GM18868 (cell line): ENCODE results near the gene PRKCE.

Source experiments
- ATAC-seq: cut with Tn5 transposase; IDR thresholded peaks from one replicate; pipeline ENCODE4 v1.9.1; 2021; ENCODE audit warnings: mild to moderate bottlenecking, moderate library complexity; ENCODE audit not compliant: unreplicated experiment

PRKCE gene

DNA sequence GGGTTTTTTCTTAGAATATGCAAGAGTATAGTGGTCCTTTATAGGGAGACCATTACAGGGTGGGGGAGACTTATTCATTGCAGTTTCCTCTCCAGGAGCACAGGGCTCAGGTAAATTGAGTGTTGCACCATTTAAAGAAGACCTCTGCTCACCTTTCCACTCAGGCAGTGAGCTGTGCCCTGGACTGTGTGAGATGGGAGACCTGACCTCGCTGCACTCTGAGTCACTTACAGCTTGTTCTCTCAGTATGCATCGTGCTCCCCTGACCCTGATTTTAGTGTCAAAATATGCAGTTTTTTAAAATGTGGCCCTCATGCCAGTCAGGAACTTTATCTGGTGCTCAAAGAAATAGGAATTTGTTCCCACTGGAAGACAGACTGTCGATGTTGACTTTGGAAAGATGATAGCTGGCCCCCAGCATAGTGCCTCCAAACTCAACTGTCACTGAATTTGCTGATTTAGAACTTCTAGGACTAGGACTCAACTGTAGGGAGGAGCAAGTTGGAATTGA, 499.0 kb downstream of the PRKCE start:
- no peak for ATAC-seq

DNA sequence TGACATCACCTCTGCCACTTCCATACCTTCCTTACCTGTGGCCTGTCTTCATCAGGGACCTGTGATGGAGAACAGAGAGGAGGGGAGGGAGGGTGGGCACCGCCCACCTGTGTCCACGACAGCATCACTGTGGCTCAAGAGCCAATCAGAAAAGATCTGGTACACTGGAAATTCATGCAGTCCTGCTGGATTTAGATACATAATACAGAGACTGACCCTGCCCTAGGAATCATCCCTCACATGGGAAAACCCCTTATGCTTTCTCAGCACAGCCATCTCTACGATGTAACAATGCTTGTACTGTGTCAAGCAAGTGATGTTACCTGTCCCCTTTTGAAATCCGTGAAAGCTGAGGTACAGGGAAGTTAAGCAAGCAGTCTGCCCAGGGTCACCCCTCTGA, 500.1 kb downstream of the PRKCE start:
- no peak for ATAC-seq

DNA sequence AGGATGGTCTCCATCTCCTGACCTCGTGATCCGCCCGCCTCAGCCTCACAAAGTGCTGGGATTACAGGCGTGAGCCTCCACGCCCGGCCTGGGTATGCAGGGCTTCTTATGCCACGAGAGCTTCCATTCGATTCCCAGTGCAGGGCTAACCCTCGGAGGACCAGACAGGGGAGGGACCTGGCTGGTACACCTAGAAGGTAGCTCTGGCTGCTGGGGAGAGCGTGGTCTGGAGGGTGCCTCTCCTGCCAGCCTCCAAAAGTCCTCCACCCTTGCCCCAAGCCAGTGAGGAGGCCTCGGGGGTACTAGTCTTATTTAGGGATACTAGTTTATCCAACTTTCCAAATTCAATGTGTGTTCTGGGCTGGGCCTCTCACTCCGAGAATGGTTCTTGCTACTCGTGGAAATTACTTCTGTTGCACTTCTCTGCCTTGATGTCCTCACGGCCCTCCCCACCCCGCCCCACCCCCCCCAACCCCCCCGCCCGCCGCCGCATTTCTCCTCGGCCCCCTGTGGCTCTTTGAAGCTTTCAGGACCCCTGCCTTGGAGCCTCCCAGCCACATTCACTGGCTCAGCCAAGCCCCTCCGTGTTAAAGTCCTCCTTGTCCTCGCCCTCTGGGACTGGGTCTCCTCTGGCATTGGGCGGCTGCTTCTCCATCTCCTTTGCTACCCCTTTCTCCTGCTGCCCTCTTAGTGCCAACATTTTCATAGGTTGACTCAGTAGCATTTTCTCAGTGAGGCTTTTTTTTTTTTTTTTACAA, 502.7 kb downstream of the PRKCE start:
- no peak for ATAC-seq

DNA sequence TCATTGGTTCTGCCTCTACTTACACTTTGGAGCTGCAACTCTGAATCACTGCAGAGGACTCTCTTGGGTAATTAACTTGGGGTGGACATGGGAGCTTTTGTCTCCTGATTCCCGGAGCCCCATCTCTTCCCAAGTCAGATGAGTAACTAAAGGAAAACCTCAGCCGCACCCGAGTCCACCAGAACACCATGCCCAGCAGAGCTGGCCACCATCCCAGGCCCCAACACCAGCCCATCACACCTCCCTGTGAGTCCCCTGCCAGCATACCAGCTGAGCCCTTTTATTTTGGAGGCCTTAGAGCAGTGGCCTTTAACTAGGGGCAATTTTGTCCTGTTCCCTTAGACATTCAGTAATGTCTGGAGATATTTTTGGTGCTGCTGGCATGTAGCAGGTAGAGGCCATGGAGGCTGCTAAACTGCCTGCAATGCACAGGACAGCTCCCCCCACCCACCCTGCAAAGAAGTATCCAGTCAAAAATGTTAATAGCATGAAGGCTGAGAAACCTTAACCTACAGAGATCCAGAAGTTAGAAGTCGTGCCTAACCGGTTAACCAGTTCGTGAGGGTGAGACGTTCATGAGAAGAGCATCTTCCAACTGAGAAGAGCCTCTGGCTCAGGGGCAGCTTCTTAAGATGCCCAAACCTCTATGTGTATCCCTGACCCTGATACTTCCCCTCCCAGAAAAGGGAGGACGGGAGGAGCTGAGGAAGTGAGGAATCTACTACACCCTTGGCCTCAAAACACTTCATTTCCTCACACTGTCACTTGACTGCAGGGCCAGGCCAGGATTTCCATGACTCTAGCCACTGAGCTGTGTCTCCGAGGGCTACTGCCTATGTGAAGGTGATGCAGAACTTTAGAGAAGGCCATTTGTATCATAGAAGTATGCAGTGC, 505.8 kb downstream of the PRKCE start:
- no peak for ATAC-seq

DNA sequence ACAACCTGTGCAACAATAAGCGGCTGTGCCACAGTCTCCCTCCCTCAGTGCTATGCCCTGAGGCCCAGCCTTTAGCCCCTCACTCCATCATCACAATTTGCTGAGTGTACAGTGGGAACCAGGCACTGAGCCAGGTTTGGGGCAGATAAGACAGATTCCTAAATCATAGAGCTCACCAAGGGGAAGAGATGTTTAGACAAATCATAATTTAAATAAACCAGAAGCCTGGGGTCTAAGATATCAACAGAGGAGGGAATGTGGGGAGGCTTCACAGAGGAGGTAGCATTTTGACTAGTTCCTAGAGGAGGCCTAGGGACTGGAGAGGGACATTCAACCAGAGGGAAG, 506.5 kb downstream of the PRKCE start:
- no peak for ATAC-seq

DNA sequence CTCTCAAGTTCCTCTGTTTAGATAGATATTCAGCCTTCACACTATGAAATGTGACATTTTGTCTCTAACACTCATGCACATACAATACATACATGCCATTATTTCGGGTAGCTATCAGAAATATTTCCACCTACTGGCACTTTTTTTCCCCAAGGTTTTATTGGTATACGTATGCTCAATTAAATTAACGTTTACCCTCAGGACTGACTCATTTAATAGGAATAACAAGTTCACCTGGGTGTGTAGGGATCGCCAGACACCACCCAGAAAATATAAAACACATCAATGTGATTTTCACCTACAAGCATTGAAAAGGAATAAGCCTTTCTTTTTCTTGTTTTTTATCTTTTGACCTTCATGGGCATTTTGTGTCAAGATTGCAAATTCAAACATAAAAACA, 507.2 kb downstream of the PRKCE start:
- ATAC-seq = no peak

DNA sequence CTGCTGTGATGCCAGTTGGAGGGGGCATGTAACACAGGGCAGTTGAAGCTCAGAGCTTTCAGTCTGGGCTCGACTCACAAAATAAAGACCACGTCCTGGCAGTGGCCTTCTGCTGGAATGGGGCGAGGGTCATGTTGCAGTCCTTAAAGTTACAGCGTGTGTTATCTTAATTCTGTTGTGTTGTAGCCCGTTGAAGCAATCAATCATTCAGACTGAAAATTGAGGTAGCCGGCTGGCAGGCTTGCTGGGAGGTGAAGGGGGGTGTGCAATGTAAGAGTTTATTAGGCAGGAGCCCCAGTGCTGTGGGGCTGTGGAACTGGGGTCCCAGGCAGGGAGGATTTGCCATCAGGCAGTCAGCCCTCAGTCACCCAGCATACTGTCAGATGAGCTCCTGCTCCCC, 508.9 kb downstream of the PRKCE start:
- no peak for ATAC-seq

DNA sequence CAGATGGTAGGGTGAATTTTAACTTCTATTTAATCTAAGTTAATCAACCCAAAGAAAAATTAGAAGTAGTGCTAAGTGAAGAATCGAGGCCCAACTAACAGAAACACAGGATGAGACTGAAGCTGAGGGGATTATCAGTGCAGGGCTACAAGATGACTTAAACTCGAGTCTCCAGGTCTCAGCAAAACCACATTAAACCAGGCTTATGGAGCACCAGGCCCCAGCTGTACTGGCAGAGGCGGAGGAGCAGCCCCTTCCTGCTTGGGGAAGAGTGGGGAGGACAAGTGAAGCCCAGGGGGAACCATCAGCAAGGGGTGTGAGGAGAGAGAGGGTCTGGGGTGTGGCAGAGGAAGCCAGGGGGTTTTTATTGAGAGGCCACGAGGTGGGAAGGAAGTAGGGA, 509.8 kb downstream of the PRKCE start:
- no peak for ATAC-seq

DNA sequence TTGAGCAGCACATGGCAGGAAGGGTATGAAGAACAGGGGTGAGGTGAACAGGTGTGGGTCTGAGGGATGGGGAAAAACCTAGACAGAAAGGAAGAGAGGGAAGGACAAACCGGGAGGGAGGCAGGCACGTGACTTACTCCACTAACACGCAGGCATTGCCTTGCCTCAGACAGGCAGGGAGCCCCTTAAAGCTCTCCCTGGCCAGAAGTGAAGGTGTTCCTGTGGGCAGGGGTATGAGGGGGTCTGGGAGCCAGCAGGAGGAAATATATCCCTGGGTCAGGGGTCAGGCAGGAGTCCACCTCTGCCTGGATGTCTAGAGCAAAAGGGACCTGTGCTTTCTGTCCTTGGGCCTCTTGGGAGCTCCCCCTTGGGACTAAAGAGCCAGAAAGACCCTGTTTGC, 510.4 kb downstream of the PRKCE start:
- no peak for ATAC-seq

DNA sequence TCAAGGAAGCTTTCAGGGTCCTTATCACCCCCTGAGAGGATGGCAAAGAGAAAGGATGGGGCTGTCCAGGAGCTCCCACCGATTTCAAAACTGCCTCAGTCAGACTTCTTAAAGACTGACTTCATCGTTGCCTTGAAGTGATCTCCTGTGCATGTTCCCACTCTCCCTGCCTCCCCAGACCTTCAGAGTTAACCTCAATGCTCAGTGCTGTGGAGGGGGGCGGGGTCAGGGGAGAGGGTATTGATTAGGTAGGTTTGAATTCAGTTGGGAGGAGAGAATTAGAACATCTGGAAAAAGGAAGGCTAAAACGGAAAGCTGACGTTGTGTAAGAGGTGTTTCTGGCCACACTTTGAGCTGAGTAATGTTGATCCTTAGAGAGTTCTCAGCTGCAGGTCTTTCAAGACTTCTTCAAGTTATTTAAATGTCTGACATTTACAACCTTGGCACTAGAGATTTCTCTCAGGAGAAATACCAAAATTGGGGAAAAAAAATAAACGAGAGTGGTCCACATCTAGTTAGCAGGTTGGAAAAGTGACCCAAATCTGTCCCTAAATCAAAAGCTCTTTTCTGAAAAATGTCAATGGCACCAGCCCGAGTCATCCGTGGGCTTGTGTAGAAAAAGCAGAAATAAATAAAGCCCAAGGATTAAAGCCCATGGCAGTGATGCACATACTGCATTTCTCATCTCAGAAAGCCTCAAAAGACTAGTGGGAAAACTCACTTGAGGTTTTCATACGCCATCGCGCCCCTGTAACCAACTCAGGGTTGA, 511.0 kb downstream of the PRKCE start:
- ATAC-seq = no peak

DNA sequence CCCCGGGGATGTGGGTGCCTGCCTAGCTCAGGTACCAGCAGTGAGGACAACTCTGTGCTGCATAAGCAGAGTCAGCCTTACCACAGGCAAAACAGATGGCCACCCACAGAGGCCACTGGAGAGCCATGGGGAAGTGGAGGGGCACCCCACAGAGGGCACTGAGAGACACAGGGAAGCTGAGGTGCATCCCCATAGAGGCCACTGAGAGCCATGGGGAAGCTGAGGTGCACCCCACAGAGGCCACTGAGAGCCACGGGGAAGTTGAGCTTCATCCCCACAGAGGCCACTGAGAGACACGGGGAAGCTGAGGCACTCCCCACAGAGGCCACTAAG, 511.6 kb downstream of the PRKCE start:
- ATAC-seq = no peak

DNA sequence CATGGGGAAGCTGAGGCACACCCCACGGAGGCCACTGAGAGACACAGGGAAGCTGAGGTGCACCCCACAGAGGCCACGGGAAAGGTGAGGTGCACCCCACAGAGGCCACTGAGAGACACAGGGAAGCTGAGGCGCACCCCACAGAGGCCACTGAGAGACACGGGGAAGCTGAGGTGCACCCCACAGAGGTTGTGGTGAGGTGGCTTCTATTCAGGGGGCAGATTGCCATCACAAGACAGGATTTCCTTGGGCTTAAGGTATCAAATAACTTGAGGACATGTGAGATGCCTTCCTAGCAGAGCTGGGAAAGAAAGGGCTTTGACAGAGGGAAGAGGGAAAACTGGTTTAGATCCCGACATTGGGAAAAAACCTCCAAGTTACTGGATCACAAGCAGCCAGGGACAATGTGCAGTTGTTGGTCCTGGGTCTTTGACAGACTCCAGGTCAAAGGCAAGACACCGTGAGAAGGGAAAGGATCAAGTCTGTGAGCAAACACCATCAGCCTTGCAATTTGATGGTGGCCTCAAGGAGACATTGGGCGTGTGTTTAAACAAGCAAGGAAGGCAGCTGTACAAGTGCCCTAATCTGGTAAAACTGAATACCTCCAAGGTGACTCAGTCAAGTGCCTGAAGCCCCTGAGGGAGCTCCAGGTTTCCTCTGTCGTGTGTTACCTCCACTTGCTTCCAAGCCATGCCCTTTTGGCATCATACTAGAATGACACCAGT, 512.5 kb downstream of the PRKCE start:
- ATAC-seq = no peak

DNA sequence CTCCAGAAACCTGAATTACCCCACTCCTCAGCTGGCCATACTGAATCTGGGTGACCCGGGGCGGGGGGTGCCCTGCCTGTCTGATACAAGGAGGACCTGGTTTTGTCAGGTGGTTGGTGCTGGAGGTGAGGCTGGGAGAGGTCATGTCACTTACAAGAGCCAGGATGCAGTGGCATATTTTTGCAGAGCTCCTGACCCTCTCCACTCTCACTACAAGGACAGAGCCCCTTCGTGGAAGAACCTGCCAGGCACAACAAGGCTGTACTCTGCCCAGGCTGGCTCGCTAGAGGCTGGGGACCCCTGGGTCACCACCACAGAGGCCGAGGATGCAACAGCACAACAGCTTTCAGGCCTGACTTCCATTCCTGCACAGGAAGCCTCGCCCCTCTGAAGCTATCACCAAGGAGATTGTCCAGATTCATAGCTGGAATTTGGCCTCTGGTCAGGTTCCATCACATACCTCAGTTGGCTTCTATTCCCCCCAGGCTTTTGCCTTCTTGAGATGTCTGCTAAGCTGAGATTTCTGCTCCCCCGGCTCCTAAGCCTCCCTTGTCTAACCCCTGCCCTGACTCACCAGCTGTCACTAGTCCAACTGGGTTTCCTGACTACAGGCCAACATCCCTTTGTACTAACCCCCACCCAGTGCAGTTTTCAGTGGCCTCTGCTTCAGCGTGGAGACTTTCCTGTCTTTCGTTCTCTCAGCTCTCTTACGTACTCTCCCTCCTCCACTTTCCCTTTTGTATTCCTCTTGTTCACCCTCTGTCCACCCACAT, 513.2 kb downstream of the PRKCE start:
- ATAC-seq = no peak

DNA sequence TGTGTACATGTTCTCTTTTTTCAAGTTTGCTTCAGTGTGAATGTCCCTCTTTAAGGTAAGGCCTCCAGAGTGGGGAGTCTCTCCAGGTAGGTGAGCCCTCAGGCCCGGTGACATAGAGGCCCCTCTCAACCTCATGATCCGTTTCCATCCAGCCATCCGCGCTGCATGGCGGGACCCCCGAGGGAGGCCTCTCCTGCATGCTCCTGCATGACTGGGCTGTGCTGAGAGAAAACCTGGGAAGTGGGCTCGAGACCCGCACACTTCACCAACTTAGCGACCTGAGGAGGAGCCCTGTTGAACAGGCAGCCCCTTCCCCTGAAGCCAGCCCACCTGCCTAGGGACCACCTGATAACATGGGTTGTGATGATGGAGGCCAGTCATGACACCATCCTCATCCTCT, 514.4 kb downstream of the PRKCE start:
- ATAC-seq = no peak

DNA sequence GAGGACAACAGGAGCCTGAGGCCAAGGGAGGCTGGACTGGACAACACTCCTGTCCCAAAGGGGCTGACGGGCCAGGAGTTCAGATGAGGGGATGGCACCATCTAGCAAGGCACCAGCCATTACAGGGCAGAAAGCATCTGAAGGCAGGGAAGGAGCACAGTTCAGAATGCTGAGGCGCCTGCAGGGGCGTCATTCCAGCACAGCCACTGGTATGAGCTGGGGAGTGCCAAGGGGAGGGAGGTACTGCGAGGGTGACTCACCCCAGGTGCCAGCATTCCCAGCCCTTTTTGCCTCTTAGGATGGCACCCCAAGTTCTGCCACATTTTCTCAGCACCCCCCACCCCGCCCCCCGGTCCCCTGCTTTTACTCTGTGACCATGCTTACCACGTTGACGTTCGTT, 515.9 kb downstream of the PRKCE start:
- ATAC-seq = no peak

DNA sequence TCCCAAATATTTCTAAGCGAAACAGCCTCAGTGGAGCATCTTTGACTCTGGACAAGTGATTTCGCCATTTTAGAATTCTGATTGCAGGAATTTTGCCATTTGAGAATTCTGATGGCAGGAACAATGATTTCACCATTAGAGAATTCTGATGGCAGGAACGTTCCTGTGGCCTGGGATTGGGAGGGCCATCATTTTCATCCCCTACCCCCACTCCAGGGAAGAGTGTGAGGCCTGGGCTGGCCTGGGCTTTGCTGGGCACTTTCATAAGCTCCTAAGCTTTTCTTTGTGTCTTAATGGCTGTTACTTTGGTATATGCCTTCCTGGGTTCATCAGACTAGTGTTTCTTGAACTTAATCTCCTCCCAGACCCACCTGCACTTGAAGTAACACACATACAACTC, 516.4 kb downstream of the PRKCE start:
- ATAC-seq = no peak

DNA sequence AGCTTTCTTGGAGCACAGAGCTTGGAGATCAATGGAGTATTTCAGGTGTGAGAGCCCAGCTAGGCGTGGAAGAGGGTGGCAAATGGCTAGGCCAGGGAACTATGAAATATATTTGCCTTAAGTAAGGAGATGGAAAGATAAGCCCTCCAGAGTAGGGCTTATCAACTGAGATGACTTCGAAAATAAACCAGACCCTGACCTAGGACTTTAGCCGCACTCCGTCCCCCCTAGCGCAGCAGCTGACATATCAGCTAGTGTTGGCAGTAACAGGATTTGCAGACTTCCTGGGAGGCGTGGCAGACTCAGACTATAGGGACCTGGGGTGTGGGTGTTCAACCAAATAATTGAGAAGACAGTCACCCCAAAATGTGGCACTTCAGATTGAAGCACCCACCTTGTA, 518.0 kb downstream of the PRKCE start:
- no peak for ATAC-seq

DNA sequence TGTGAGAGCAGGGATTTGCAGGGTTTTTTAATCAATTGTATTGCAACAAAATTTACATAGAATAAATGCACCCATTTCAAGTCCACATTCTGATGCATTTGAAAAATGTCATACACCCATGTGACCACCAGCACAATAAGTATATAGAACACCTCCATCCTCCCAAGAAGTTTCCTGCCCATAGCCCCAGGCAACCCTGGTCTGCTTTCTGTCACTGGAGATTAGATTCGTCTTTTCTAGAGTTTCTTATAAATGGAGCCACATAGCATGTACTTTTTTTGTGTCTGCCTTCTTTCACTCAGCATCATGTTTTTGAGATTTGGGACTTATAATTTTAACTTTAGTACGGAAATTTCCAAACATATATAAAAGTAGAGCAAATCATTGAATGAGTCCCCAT, 518.6 kb downstream of the PRKCE start:
- no peak for ATAC-seq

DNA sequence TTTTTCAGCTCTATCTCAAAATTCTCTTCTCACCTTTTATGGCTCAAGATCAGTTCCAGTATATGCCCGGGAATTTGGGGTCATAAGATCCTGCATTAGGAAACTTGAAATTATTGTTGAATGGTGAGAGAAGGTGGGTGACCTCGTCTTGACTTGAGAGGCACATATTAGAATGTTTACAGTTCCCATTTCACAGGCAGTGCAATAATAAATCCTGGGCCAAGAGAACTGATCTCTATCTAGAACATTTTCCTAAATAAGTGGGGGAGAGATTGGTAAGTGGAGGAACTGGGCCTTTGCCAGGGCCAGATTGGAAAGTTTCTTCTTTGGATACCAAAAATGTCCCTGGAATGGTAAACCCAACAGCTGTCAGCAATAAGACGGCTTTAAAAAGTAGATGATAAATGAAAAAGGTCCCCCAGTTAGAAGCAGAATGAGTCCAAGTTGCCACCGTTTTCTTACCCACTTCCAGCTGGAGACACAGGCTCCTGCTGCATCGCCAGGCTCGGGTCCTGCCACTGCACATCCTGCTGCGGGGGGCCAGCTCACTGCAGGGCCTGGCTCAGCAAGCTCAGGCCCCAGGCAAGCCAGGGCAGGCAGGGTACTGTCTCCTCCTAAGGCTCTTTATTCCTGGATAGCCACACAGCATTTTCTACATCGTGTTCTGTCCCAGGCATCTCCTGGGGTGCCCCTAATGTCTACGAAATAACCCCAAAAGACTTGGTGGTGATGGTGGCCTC, 519.3 kb downstream of the PRKCE start:
- ATAC-seq = no peak
